Endothelial cell of umbilical vein (primary cell): ENCODE results near the gene CDCA3.

Source experiments
- CTCF ChIP-seq, 2 donors: IDR thresholded peaks; 1 replicate in 1 of 2; 2 replicates in 1 of 2; pipeline ENCODE4 v1.5.1; 2011; ENCODE audit warnings: low read length in 2 of 2, mild to moderate bottlenecking in 2 of 2, moderate library complexity in 2 of 2, control low read depth in 1 of 2, inconsistent platforms in 1 of 2, low read depth in 1 of 2; ENCODE audit not compliant: insufficient read depth in 1 of 2; ENCODE audit errors: extremely low read depth in 1 of 2
- EZH2 ChIP-seq: IDR thresholded peaks from 2 replicates; pipeline ENCODE4 v1.6.1; 2012; ENCODE audit warnings: borderline replicate concordance, low read depth, mild to moderate bottlenecking, moderate library complexity, low read length, inconsistent platforms; ENCODE audit not compliant: severe bottlenecking
- FOS ChIP-seq: IDR thresholded peaks from 2 replicates; pipeline ENCODE4 v1.6.1; 2011; ENCODE audit warnings: mild to moderate bottlenecking, low read length, moderate library complexity, borderline replicate concordance; ENCODE audit not compliant: insufficient read depth
- GATA2 ChIP-seq: IDR thresholded peaks from 2 replicates; pipeline ENCODE4 v1.7.0; 2011; ENCODE audit warnings: low read depth, mild to moderate bottlenecking, moderate library complexity, mixed read lengths, low read length; ENCODE audit not compliant: insufficient read length, insufficient read depth
- JUN ChIP-seq: IDR thresholded peaks from 2 replicates; pipeline ENCODE4 v1.6.1; 2011; ENCODE audit warnings: borderline replicate concordance, low read depth; ENCODE audit not compliant: insufficient read length, insufficient read depth
- MAX ChIP-seq: IDR thresholded peaks from 2 replicates; pipeline ENCODE4 v1.6.1; 2011; ENCODE audit not compliant: insufficient read depth, insufficient read length
- POLR2A ChIP-seq: IDR thresholded peaks from 2 replicates; pipeline ENCODE4 v1.6.1; 2012; ENCODE audit warnings: low read depth, mild to moderate bottlenecking, control low read depth, low read length
- POLR2AphosphoS5 ChIP-seq: IDR thresholded peaks from 2 replicates; pipeline ENCODE4 v1.6.1; 2012; ENCODE audit warnings: low read depth, mild to moderate bottlenecking, control low read depth, low read length, moderate library complexity; ENCODE audit not compliant: insufficient read depth

GRCh38 chr12:6821591-6822425 is 29.3 kb downstream of the CDCA3 start, which contains the start of gene GPR162:
- TF ChIP-seq CTCF (IDR thresholded peaks at IDR 0.05; ENCODE audit: extremely low read depth in 1 of 2, insufficient read depth in 1 of 2, low read depth in 1 of 2, low read length in 2 of 2) (no peak), EZH2 (no peak), POLR2A (no peak), POLR2AphosphoS5 (no peak), JUN (no peak), FOS (no peak), GATA2 (no peak), MAX (no peak)
